ENCODE results near the gene KCNA10.
A peak's percentile ranks its signal among the peaks of the same experiment; 100 is the strongest.

KCNA10 gene

DNA sequence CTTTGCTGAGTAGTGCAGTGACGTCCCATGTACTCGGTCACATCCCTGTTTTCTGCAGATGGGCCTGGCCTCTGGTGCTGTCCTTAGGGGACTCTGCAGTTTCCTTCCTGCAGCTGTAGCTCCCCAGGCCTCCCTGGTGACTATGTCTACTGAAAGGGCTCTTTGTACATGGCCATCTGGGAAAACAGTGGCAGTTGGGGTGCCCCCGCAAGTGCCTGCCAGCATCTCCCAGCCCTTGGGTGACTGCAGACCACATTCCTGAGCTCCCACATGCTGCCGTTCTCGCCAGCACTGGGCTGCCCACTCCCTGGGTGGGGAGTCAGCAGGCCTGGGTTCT is 37.5 kb upstream of the KCNA10 start:
- no peak for TF ChIP-seq CTCF (conservative IDR thresholded peaks at IDR 0.05; ENCODE audit: low read depth, low read length)
- no peak for DNase-seq (ENCODE audit: low read depth)
- H3K4me3 ChIP-seq (ENCODE audit: low read length), result no peak overlapping the region

DNA sequence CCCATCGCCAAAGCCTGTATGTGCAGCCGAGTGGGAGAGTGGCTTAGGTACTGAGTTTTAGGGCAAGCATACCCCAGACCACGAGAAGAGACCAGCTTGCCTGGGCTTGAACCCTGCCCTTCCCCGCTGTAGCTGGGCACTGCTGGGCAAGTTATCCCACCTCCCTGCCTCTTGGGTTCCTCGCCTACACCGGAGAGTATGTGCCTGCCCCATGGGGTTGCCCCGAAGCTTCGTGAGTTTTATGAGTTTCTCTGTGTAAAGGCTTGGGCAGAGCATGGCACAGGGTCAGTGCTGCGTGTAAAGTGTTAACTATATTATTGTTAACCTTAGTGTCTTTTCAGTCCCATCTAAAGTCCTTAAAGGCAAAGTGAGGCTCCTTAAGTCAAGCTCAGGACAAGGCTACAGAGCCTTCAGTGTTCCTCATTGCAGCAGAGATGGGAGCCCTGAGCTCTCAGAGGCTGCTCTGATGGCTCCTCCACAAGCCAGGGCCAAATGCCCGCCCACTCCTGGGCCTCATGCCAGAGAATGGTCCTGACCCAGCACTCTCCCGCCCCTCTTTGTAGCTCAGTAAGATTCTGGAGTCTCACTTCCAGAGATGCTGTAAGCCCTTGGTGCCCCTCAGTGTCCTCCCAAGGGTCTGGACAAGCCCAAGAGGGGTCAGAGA is 37.0 kb upstream of the KCNA10 start:
- no peak for DNase-seq (ENCODE audit: low read depth)
- H3K4me3 ChIP-seq (ENCODE audit: low read length), result peak overlapping the region; percentile 15
- no peak for TF ChIP-seq CTCF (conservative IDR thresholded peaks at IDR 0.05; ENCODE audit: low read depth, low read length)

DNA sequence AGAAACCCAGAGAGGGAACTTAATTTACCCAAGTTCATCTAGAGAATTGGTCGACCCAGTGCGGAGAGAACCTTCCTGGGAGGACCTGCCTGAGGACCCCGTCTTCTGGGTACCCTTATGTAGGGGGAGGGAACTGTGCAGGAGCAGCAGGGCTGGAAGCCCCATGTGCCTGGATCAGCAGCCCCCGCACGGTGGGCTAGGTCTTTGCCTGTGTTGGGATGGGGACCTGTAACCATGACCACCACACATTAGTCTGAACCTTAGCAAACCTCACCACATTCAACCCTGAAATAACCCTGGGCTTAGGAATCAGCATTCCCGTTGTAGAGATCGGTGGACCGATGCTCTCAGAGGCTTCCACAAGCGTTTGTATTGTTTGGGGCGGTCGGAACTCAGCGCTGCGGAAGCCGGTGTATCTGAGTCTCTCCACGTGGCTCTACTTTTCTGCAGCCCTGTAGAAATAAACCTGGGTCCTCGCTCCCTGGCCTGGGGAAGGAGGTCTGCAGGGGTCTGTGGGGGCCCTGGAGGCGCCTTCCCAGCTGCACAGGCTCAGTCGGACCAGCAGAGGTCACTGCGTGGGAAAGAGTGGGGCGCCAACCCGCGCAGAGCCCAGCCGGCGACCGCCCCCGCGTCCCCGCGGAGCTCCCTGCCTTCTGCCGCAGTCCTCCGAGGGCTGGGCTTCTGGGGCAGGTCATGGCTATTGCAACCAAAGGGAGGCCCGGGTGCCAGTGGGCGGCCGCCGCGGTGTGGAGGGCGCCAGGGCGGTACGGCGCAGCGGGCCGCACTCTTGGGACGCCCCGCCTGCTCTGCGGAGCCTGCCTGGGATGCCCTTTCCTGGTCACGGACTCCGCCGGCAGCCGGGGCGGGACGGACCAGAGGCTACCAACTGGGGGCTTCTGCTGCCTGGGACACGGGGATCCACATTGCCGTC is 36.2 kb upstream of the KCNA10 start:
- DNase-seq (ENCODE audit: low read depth), result no peak
- H3K4me3 ChIP-seq (ENCODE audit: low read length), result peak overlapping the region; percentile 15
- TF ChIP-seq CTCF (conservative IDR thresholded peaks at IDR 0.05; ENCODE audit: low read depth, low read length), result peak; percentile 68

GRCh38 chr1:110551278-110551809 is 32.4 kb upstream of the KCNA10 start:
- no peak for DNase-seq (ENCODE audit: low read depth)
- H3K4me3 ChIP-seq (ENCODE audit: low read length), result no peak overlapping the region
- no peak for TF ChIP-seq CTCF (conservative IDR thresholded peaks at IDR 0.05; ENCODE audit: low read depth, low read length)

GRCh38 chr1:110549831-110550230 is 30.9 kb upstream of the KCNA10 start:
- TF ChIP-seq CTCF (conservative IDR thresholded peaks at IDR 0.05; ENCODE audit: low read depth, low read length), result no peak
- H3K4me3 ChIP-seq (ENCODE audit: low read length), result no peak overlapping the region

DNA sequence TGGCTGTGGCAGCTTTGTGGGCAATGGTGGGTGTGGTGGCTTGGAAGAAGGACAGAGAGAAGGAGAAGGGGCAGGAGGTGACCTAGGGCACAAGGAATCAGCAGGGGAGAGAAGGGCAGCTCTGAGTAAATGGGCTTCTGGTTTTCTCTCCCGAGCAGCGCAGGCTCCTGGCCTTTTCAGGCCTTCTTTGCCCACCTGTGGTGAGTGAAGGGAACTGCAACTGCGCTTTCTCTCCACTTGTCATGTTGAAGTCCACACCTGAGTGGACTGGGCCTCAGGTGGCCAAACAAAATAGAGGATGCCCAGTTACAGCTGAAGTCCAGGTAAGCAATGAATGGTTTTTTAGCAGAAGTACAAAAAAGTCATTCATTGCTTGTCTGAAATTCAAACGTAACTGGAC is 29.4 kb upstream of the KCNA10 start:
- H3K4me3 ChIP-seq (ENCODE audit: low read length), result no peak overlapping the region

More at GRCh38 chr1:110549831-110550230, 30.9 kb upstream of the KCNA10 start:
- no peak for DNase-seq (ENCODE audit: low read depth)

More for the DNA sequence above, 29.4 kb upstream of the KCNA10 start:
- peak; percentile 65 for TF ChIP-seq CTCF (conservative IDR thresholded peaks at IDR 0.05; ENCODE audit: low read depth, low read length)
- DNase-seq (ENCODE audit: low read depth), result no peak

Measured in retinal pigment epithelial cell (primary cell).